Lower leg skin (tissue), 3 donors: Measurements from ENCODE around the gene PELI3.

ENCODE experiments used
- CTCF ChIP-seq, 3 donors: fragments of 450-650 bp; IDR thresholded peaks; one replicate each; pipeline ENCODE4 v1.5.1; 2016; ENCODE audit warnings: antibody characterized with exemption in 3 of 3, mild to moderate bottlenecking in 3 of 3, moderate library complexity in 2 of 3
- POLR2A ChIP-seq, 2 donors: fragments of 450-650 bp; IDR thresholded peaks; one replicate each; pipeline ENCODE4 v1.6.1; 2016 to 2017; ENCODE audit warnings: antibody characterized with exemption in 2 of 2, mild to moderate bottlenecking in 1 of 2, moderate library complexity in 1 of 2

DNA sequence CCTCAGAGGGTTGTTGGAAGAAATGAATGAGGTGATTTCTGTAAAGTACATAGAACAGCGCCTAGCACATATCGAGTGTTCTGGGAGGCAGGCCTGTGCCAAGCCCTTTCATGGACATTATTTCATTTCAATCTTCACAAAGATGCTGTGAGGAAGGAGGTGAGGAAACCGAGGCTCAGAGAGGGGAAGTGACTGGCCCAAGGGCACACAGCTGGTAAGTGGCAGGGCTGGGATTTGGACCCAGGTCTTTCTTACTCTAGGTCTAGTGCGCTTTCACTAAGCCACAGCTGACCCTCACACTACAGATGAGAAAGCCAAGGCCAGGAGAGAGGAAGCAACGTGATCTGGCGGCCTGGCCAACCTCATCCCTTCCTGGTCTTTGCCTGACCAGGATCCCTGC, 2.0 kb downstream of the PELI3 start:
- TF ChIP-seq CTCF (IDR thresholded peaks at IDR 0.05), result no peak
- TF ChIP-seq POLR2A (IDR thresholded peaks at IDR 0.05), result no peak
